Body of pancreas (tissue), 4 donors: Measurements from ENCODE around the gene NGEF.

ENCODE experiments used
- CTCF ChIP-seq, 7 experiments: fragments of 450-650 bp in 4 of 7; fragments of 200-600 bp in 3 of 7; sonication (generic) in 3 of 7; IDR thresholded peaks; one replicate each; pipeline ENCODE4 v1.5.1; 2016 to 2019; ENCODE audit warnings: antibody characterized with exemption in 7 of 7
- POLR2A ChIP-seq, 3 donors: fragments of 450-650 bp; IDR thresholded peaks; one replicate each; pipeline ENCODE4 v1.6.1; 2016; ENCODE audit warnings: antibody characterized with exemption in 3 of 3, mild to moderate bottlenecking in 2 of 3

DNA sequence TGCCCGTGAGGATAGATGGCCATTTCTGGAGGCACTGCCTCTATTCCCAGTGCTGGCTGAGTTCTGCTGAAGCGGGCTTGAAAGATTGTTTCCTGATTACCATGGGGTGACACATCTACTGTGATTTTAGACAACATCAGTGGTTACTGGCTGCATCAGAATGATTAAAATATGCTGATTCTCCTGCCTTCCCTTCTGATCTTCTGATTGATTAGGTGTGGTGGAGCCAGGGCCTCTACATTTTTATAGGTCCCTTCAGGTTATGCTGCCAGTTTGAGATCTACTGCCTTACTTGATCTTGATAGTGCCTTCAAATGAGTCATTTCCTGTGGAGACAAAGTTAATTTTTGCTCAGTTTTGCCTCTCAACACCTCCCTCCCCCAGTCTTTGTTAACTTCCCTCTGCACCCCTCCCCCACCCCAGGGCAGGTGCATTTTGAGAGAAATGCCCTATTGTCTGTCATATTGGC is 174.6 kb downstream of the NGEF start:
- TF ChIP-seq CTCF (IDR thresholded peaks at IDR 0.05) (no peak), POLR2A (IDR thresholded peaks at IDR 0.05) (no peak)
